ENCODE measurements around the gene RPL22L1. TPM values are rescaled to one million over a fixed set of nuclear protein-coding genes. Genes with fewer than 3 reads are reported as not detected.
"Not testable (repeated sequence)": the region's sequence is repeated elsewhere in the genome, so short reads cannot be mapped to it uniquely, and the experiment has no call there.

Gene RPL22L1
- polyA plus RNA-seq, 3 donors: 26.8 to 63.8 (median 37.4) TPM

GRCh38 chr3:170897978-170898377, 28.0 kb upstream of the RPL22L1 start:
- H3K27ac Mint-ChIP-seq: no peak overlapping the region
- Histone ChIP-seq H3K79me2 (ENCODE audit: insufficient read depth, low read length) (no peaks in the 10 kb centered on the region), H4K20me1 (ENCODE audit: insufficient read depth, low read length) (no peaks in the 10 kb centered on the region), H3K27ac (ENCODE audit: low read depth in 1 of 2, low read length in 2 of 2) (no peak overlapping the region), H3K4me3 (replicated peaks in 1 of 3; ENCODE audit: low read depth in 2 of 3, low read length in 3 of 3) (no peak overlapping the region), H3K9ac (ENCODE audit: insufficient read depth, low read length, poor library complexity, severe bottlenecking) (no peak overlapping the region), H2AFZ (ENCODE audit: insufficient read depth, low read depth, low read length, poor library complexity, severe bottlenecking) (no peak overlapping the region), H3K4me1 (ENCODE audit: control insufficient read depth in 1 of 2, insufficient read depth in 2 of 2, low read length in 2 of 2) (no peaks in the 10 kb centered on the region), H3K4me2 (replicated peaks; ENCODE audit: extremely low read depth, low read length, poor library complexity, severe bottlenecking) (no peak overlapping the region), H3K36me3 (replicated peaks in 1 of 2; ENCODE audit: control insufficient read depth in 1 of 2, insufficient read depth in 2 of 2, low read length in 2 of 2) (no peaks in the 10 kb centered on the region), H3K27me3 (ENCODE audit: control insufficient read depth in 2 of 2, insufficient read depth in 2 of 2, low read length in 2 of 2) (no peaks in the 10 kb centered on the region), H3K9me3 (replicated peaks in 1 of 2; ENCODE audit: control insufficient read depth in 1 of 2, insufficient read depth in 1 of 2, low read length in 2 of 2) (peaks cover 0 to 10% of the 10 kb centered on the region in 2 donors)
- H3K36me3 Mint-ChIP-seq: no peaks in the 10 kb centered on the region
- intact Hi-C loops (cut with micrococcal nuclease): no loop called here
- TF ChIP-seq CTCF (IDR thresholded peaks at IDR 0.05): no peak
- H3K4me3 Mint-ChIP-seq: no peak overlapping the region
- no CpG with 5 or more reads among the region's 2 CpGs for WGBS (ENCODE audit: insufficient coverage)
- peaks cover 10 to 22% (median 14%) of the 10 kb centered on the region in 7 donors for H3K9me3 Mint-ChIP-seq
- peaks cover 0 to 2% (median 0%) of the 10 kb centered on the region in 3 donors for H3K27me3 Mint-ChIP-seq (ENCODE audit: low read depth in 3 of 3)
- no peaks in the 10 kb centered on the region for H3K4me1 Mint-ChIP-seq
- DNase-seq: no peak

- H3K4me3 ChIP-seq (replicated peaks in 1 of 3; ENCODE audit: low read depth in 2 of 3, low read length in 3 of 3); H3K4me3 Mint-ChIP-seq; H3K27ac Mint-ChIP-seq; H3K27me3 Mint-ChIP-seq (ENCODE audit: low read depth in 3 of 3); H2AFZ ChIP-seq (ENCODE audit: insufficient read depth, low read depth, low read length, poor library complexity, severe bottlenecking); H3K36me3 ChIP-seq (replicated peaks in 1 of 2; ENCODE audit: control insufficient read depth in 1 of 2, insufficient read depth in 2 of 2, low read length in 2 of 2); H3K9ac ChIP-seq (ENCODE audit: insufficient read depth, low read length, poor library complexity, severe bottlenecking); H3K79me2 ChIP-seq (ENCODE audit: insufficient read depth, low read length); H3K4me1 Mint-ChIP-seq; H3K4me2 ChIP-seq (replicated peaks; ENCODE audit: extremely low read depth, low read length, poor library complexity, severe bottlenecking); H4K20me1 ChIP-seq (ENCODE audit: insufficient read depth, low read length); H3K27me3 ChIP-seq (ENCODE audit: control insufficient read depth in 2 of 2, insufficient read depth in 2 of 2, low read length in 2 of 2); H3K36me3 Mint-ChIP-seq; H3K4me1 ChIP-seq (ENCODE audit: control insufficient read depth in 1 of 2, insufficient read depth in 2 of 2, low read length in 2 of 2); intact Hi-C loops (cut with micrococcal nuclease); DNase-seq; H3K27ac ChIP-seq (ENCODE audit: low read depth in 1 of 2, low read length in 2 of 2): not testable (repeated sequence)
- H3K9me3 ChIP-seq (replicated peaks in 1 of 2; ENCODE audit: control insufficient read depth in 1 of 2, insufficient read depth in 1 of 2, low read length in 2 of 2): peaks cover 0 to 10% of the 10 kb centered on the region in 2 donors
- WGBS (ENCODE audit: insufficient coverage): 100% methylated on average over 1 of the region's 1 CpG
- peaks cover 10 to 22% (median 14%) of the 10 kb centered on the region in 7 donors for H3K9me3 Mint-ChIP-seq
Observed at GRCh38 chr3:170897199-170897598, 27.2 kb upstream of the RPL22L1 start.
